ENCODE measurements around the gene IGFN1.

The IGFN1 gene

DNA sequence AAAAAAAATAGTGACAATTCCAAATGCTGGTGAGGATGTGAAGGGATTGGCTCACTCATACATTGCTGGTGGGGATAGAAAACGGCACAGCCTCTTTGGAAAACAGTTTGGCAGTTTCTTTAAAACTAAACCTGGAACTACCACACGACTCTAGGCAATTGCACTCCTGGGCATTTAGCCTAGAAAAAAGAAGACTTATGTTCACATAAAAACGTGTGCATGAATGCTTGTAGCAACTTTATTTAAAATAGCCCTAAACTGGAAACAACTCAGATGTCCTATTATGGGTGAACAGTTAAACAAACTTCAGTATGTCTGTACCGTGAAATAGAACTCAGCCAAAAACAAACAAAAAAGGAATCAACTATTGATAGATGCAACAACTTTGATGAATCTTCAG lies 26.9 kb upstream of the IGFN1 start:
- DNase-seq, result no peak

GRCh38 chr1:201164645-201165044 lies 26.0 kb upstream of the IGFN1 start:
- DNase-seq, result no peak

DNA sequence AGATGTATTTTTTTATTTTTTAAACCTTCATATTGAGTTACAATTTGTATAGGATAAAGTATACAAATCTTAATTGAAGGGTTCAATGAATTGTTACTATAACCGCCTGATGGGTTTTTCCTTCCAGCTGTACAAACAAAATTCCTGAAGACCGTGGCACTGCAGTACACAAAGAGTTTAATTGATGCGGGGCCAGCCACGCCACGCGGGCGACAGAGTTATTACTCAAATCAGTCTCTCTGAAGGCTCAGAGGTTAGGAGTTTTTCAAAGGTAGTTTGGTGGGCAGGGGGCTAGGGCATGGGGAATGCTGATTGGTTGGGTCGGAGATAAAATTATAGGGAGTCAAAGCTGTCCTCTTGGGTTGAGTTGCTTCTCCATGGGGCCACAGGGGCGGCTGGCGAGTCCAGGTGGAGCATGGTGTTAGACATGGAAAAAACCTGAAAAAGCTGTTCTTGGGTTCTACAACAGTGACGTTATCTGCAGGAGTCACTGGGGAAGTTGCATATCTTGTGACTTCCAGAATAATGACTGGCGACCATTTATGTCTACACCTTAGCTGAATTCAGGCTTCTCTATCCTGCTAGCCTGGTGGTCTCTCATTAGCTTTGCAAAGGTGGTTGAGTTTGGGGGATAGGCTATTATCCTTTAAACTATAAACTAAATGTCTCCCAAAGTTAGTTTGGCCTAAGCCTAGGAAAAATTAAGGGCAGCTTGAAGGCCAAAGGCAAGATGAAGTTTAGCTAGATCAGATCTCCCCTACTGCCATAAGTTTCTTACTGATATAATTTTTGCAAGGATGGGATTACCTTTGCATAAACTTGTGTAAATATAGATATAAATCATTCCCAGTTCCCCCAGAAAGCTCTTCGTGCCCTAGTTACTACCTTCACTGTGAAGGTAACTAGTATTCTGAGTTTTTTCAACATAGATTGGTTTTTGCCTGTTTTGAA lies 23.3 kb upstream of the IGFN1 start:
- DNase-seq, result no peak

DNA sequence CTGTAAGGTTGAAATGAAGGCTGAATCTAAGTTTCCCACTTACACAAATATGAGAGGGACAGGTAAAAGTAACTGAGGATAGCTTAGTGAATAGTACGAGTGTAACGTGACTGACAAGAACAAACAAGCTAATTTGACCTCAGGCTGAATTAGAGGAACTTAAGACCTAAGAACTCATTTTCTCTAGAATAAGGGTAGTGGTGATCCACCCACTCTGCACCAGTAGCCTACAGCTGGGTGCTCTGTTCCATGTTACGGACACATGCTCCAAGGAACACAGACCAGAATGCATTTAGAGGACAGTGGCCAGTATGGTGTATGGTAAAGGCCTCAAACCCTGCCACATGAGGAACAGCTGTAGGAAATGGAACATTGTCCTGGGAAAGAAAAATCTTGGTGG lies 21.4 kb upstream of the IGFN1 start:
- DNase-seq, result no peak

DNA sequence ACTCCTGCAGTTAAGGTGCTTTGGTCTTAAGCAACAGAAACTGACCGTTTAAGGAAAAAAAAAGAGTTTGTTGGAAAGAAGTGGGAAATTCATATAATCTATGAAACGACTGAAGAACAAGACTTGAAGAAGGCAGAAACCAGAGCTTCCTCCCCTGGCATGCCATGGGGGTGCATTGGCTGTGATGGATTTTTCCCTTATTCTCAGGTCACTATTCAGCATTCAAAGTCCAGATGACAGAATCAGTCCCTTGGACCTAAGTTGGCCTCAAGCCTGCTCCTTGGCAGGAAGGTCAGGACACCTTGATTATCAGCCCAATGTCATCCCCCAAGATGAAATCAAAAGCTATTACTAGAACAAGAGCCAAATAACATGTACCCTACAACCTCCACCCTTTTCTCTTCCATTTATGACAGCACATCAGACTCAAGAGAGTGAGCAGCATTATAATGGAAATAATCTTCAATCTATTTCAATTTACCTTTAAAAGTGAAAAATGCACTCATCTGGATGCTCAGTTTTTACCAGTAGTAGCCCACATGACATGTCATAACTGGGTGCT lies 20.6 kb upstream of the IGFN1 start:
- DNase-seq, result no peak

DNA sequence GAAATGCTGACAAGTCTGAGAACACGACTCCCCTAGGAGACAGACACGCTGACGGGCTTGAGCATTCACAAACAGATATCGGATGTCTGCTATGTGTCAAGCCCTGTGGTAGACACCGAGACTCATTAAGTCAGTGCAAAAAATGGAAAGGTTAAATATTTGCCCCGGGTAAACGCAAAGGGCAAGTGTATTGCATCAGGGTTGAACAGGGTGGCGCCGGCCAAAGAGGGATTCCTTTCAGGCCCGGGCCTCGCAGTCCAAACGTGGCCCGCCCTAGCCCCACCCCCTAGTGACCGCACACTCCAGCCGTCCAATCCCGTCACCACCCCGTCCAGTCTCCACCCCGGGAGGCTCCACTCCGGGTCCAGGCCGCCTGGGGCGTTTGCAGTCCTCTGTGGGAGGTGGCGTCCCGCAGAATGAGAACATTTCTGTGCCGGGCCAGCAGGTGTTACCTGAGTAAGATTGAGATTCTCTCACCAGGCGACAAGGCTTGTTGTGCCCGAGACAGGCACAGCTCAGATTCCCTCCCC lies 20.0 kb upstream of the IGFN1 start:
- peak; percentile 90 for DNase-seq

DNA sequence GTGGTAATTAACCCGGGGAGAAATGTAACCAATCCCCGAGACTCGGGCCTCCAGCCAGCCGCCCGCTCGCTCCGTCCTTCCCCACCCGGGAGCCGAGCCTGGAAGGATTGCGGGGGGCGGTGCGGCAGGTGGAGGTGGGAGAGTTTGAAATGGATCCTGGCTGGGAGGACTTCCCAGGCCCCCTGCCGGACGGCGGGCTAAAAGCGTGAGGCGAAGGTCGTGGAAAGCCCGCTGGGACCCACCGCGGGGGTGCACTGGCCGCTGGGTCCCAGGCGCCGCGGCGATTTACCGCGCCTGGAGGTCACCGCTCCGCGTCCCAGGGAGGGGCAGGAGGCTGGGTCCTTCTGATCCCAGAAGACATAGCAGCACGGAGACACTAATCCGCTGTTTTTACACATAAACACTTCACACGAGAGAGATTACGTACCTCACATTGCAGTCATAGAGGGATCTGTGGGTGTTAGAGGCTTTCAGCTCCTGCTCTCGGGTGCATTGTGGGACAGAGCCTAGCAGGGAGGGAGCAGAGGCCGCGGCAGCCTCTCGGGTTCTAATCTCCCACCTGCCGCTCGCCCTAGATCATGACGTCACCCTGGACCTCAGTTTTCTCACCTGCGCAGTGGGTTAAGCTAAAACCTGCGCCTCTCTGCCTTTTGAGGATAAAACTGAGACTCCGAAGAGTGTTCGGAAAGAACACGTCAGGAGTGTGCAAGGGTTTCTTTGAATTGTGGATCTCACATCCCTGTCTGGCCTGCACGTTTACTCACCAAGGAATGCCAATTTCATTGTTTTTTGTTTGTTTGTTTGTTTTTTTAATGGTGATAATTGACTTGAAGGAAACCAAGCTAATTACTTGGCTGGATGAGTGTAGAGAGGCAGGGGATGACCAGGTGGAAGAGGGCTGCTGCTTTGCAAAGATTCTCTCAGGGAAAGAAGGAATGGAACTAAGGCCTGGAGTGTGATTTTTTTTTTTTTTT lies 19.3 kb upstream of the IGFN1 start:
- peak; percentile 40 for DNase-seq

DNA sequence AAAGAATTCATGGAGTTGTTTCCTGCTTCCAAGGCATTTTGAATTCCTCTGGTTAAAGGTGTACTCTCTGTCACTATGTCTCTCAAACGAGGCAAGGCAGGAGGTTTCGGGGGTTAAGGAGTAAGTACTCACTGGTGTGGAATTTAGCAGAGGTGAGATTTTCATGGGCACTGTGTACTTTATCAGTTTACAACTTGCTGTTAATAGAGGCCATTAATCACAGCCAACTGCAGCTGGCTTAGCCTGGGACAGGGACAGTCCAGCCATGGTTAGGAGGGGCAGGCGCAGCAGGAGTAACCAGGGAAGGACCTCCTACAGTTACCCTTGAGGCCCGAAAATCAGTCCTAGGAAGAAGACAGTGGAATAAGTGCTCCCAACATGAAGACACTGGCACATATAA lies 18.3 kb upstream of the IGFN1 start:
- no peak for DNase-seq

DNA sequence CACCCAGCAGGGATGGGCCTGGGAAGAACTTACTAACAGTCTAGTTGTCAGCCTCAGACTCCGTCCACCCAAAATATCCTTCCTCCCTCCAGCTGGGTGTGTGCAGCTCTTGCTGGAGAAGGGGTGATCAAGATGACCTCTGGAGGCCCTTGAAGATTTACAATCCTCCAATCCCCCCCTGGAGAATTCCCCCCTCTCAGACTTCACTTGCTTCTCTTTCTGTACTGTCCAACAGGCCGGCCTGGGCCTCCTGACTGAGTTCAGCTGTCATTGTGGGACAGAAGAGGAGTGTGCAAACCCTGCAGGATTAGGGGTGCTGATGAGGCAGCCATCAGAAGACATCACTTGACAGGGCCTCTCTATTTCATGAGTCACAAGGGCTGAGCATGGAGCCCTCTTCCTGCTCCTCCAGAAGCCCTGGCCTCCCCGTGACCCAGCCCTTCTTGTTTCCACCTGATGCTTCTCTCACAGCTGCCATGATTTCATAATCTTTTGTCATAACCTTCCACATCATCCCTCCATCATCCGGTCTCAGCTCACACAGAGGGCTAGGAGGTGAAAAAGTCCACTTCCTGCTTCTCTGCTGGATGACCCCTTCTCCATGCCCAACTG lies 17.5 kb upstream of the IGFN1 start:
- no peak for DNase-seq

- no peak for DNase-seq
Observed at GRCh38 chr1:201173736-201174135, 16.9 kb upstream of the IGFN1 start.

GRCh38 chr1:201175820-201176500 lies 14.7 kb upstream of the IGFN1 start:
- no peak for DNase-seq

DNA sequence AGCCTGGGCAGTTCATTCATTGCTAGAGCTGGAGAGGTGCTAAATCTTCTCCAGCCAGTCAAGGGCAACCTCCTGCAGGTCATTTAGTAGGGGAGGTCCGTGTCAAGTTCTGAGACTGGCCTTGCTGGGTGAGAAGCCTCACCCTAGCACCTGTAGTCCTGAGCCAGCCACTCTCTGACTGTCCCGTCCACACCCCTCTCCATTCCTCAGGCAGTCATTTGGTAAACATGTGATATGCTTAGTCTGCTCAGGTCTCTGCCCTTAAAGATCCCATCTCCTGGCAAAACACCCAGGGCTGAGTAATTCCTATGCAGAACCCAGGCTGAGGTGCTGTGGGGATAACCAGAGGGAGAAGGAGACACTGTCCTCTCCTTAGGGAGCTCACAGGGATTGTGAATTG lies 13.7 kb upstream of the IGFN1 start:
- peak; percentile 25 for DNase-seq

DNA sequence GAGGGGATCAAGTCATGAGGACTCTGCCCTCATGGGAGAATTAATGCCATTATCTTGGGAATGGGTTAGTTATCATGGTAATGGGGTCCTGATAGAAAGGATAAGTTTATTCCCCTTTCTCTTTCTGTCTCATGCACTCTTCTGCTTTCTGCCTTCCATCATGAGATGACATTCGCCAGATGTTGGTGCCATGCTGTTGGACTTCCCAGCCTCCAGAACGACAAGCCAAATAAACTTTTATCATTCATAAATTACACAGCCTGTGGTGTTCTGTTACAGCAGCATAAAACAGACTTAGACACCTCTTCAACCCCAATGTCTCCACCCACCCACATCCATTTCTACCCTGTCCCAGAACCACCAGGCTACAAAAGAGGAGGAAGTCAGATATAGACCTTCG lies 11.9 kb upstream of the IGFN1 start:
- DNase-seq, result no peak

GRCh38 chr1:201180141-201180540 lies 10.5 kb upstream of the IGFN1 start:
- DNase-seq, result no peak

DNA sequence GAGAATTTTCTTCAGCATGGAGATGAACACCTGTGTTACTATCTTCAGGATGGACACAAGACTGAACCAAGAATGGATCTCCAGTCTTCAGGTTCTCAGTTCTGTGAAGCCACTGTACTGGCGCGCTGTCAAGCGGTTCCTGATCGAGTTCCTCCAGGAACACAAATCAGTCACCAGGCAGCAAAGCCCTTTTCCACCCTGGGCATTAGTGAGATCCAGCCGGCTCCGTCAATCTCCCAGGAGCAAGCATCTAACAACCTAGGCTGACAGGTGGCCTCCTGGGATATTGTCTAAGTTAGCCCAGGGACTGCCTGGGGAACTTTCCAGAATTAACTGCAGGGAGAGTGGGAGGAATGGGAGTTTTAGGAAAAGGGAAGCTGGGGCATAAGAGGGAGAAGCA lies 9.7 kb upstream of the IGFN1 start:
- DNase-seq, result no peak

GRCh38 chr1:201181323-201181722 lies 9.3 kb upstream of the IGFN1 start:
- DNase-seq, result no peak

DNA sequence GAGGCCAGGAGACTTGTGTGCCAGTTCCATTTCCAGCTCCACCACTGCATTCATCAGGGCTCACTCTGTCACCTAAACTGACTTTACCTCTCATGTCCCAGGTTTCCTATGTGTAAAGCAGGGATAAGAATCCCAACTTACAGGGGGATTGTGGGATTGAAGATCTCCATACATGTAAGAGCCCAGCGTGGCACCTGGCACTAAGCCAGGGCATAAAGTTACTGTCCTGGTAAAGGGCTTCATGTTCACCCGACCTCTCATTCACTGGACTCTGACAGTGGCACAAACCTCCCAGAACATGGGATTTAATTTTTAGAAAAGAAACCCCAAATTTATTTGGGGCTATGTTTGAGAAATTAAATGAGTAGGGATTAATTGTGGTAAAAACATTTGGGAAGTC lies 8.9 kb upstream of the IGFN1 start:
- no peak for DNase-seq

DNA sequence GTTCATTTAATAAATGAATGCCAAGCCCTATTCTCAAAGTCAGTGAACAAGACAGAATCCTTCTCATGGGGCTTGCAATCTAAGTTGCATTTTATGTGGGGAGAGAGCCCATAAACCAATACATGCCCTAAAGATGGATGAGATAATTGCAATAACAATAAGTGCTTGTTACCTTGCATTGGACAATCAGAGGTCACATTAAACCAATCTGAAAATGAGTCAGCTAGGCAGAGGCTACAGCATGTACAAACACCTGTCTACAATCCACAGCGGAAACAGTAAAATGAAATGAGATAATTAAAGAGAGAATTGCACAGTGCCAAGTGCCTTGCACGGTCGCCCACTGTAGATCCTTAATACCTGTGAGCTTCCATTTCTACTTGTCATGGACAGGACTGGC lies 7.4 kb upstream of the IGFN1 start:
- no peak for DNase-seq

- peak; percentile 13 for DNase-seq
Observed at GRCh38 chr1:201183753-201184152, 6.9 kb upstream of the IGFN1 start.

DNA sequence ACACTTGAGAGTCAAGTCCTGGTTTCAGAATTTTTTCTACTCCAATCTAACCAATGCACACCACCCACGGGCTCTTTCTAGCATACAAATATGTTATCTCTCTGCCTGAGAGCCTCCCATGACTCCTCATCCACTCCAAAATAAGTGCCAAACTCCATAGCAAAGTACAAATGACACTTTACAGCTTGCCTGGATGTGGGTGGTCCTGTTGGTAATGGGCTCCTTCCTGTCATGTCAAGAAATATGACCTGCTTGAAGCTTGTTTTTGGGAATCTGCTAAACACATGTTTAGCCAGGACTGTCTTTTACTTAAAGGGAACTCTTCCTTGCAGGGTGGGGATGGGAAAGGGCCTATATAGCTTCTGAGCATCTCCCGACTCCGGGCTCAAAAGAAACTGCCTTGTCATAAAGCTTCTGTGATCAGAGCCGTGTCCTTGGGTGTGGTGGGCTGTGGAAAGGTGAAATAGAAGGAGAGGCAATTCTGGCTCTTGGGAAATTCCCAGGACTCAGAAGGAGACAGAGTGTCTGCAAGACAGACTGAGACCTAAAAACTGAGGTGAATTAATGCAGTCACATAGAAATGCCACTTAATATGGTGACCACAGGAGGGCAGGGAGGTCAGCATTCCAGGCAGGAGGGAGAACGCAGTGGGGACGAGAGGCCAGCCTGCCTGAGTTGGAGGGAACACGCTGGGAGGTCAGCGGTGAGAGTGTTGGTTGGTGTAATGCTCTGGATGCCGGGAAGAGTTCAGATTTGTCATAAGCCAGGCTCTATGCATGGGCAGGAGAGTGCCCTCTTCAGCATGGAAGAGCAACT lies 6.1 kb upstream of the IGFN1 start:
- DNase-seq, result peak; percentile 89

DNA sequence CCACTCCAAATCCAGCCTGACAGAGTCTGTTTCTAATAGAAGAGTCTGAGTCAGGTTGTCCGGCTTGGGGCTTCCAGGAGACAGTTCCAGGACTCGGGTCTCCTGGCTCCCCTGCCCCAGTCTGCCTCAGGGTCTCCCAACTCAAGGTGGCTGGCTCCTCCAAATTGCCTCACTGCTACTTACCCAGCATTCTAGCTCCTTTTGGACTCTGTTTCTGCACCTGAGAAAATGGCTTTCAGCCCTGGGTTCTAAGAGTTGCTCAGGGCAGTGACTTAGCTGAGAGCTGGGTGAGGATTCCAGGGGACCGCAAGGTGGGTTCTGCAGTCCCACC lies 5.5 kb upstream of the IGFN1 start:
- no peak for DNase-seq
